ENCODE data around the gene FCHSD2. TPM values are rescaled to one million over a fixed set of nuclear protein-coding genes. Genes with fewer than 3 reads are reported as not detected.

Gene FCHSD2
- total RNA-seq, 3 donors from 2014 or later (not counting 1 experiment from before 2014, with no cell fraction given) = 39.4 to 59.1 (median 42.1) TPM

GRCh38 chr11:73147771-73148681, 5.9 kb upstream of the FCHSD2 start:
- Histone ChIP-seq H3K9me3 (ENCODE audit: control insufficient read depth, insufficient read depth, low read length) (no peaks in the 10 kb centered on the region), H3K4me1 (ENCODE audit: control insufficient read depth, insufficient read depth, low read length) (peaks cover 55% of the 10 kb centered on the region), H3K27ac (ENCODE audit: low read length) (no peak overlapping the region), H3K4me3 (ENCODE audit: low read length) (no peak overlapping the region), H3K27me3 (ENCODE audit: control insufficient read depth, insufficient read depth, low read length) (no peaks in the 10 kb centered on the region), H3K36me3 (ENCODE audit: control insufficient read depth, insufficient read depth, low read length) (no peaks in the 10 kb centered on the region)
- TF ChIP-seq CTCF (IDR thresholded peaks at IDR 0.05) = no peak
- Mint-ChIP-seq H3K36me3 (no peaks in the 10 kb centered on the region), H3K9me3 (no peaks in the 10 kb centered on the region), H3K4me3 (no peak overlapping the region), H3K27me3 (ENCODE audit: low read depth in 2 of 2) (no peaks in the 10 kb centered on the region), H3K27ac (no peak overlapping the region), H3K4me1 (peaks cover 17 to 29% of the 10 kb centered on the region in 2 donors)
- intact Hi-C loops (cut with micrococcal nuclease) = no loop called here
- DNase-seq (no peak), ATAC-seq (no peak)
- 78% methylated on average over 15 of the region's 15 CpGs for WGBS (ENCODE audit: insufficient coverage)

- Mint-ChIP-seq H3K36me3 (no peaks in the 10 kb centered on the region), H3K9me3 (no peaks in the 10 kb centered on the region), H3K4me1 (peaks cover 18 to 36% of the 10 kb centered on the region in 2 donors), H3K27ac (no peak overlapping the region), H3K4me3 (no peak overlapping the region), H3K27me3 (ENCODE audit: low read depth in 2 of 2) (no peaks in the 10 kb centered on the region)
- Histone ChIP-seq H3K36me3 (ENCODE audit: control insufficient read depth, insufficient read depth, low read length) (no peaks in the 10 kb centered on the region), H3K4me1 (ENCODE audit: control insufficient read depth, insufficient read depth, low read length) (peaks cover 48% of the 10 kb centered on the region), H3K9me3 (ENCODE audit: control insufficient read depth, insufficient read depth, low read length) (no peaks in the 10 kb centered on the region), H3K27me3 (ENCODE audit: control insufficient read depth, insufficient read depth, low read length) (no peaks in the 10 kb centered on the region), H3K4me3 (ENCODE audit: low read length) (no peak overlapping the region), H3K27ac (ENCODE audit: low read length) (no peak overlapping the region)
- WGBS (ENCODE audit: insufficient coverage) = 94% methylated on average over 6 of the region's 6 CpGs
- intact Hi-C loops (cut with micrococcal nuclease) = no loop called here
- no peak for TF ChIP-seq CTCF (IDR thresholded peaks at IDR 0.05)
- no peak for ATAC-seq
- DNase-seq = no peak
Observed at GRCh38 chr11:73145986-73146575, 4.0 kb upstream of the FCHSD2 start.

GRCh38 chr11:73143126-73143838, 1.2 kb upstream of the FCHSD2 start:
- H3K27me3 Mint-ChIP-seq (ENCODE audit: low read depth in 2 of 2) = no peaks in the 10 kb centered on the region
- H3K9me3 Mint-ChIP-seq = no peaks in the 10 kb centered on the region
- Histone ChIP-seq H3K9me3 (ENCODE audit: control insufficient read depth, insufficient read depth, low read length) (no peaks in the 10 kb centered on the region), H3K27ac (ENCODE audit: low read length) (peak overlapping the region; percentile 99), H3K4me3 (ENCODE audit: low read length) (peak overlapping the region; percentile 73), H3K27me3 (ENCODE audit: control insufficient read depth, insufficient read depth, low read length) (no peaks in the 10 kb centered on the region), H3K36me3 (ENCODE audit: control insufficient read depth, insufficient read depth, low read length) (no peaks in the 10 kb centered on the region), H3K4me1 (ENCODE audit: control insufficient read depth, insufficient read depth, low read length) (peaks cover 57% of the 10 kb centered on the region)
- 2% methylated on average over 11 of the region's 13 CpGs for WGBS (ENCODE audit: insufficient coverage)
- H3K27ac Mint-ChIP-seq = peak overlapping the region; percentile 98
- peak overlapping the region; percentile 96 for H3K4me3 Mint-ChIP-seq
- no peaks in the 10 kb centered on the region for H3K36me3 Mint-ChIP-seq
- no peak for ATAC-seq
- intact Hi-C loops (cut with micrococcal nuclease) = loop anchor here (2.0 to 5.0 kb wide), 2 partner anchors 328 to 421 kb away; partner anchors contain the start of gene ATG16L2
- no peak for DNase-seq
- H3K4me1 Mint-ChIP-seq = peaks cover 29 to 46% of the 10 kb centered on the region in 2 donors
- no peak for TF ChIP-seq CTCF (IDR thresholded peaks at IDR 0.05)
